ENCODE measurements around the gene TRIM16. TPM values are rescaled to one million over a fixed set of nuclear protein-coding genes. Genes with fewer than 3 reads are reported as not detected.
"Not testable (repeated sequence)": the region's sequence is repeated elsewhere in the genome, so short reads cannot be mapped to it uniquely, and the experiment has no call there.

Gene TRIM16
- total and polyA plus RNA-seq, 9 of the 15 experiments (the other 6 are each of a cell fraction or from before 2014, with no cell fraction given): 3.5 to 9.2 (median 8.2) TPM

- TF ChIP-seq, protein P1, sequence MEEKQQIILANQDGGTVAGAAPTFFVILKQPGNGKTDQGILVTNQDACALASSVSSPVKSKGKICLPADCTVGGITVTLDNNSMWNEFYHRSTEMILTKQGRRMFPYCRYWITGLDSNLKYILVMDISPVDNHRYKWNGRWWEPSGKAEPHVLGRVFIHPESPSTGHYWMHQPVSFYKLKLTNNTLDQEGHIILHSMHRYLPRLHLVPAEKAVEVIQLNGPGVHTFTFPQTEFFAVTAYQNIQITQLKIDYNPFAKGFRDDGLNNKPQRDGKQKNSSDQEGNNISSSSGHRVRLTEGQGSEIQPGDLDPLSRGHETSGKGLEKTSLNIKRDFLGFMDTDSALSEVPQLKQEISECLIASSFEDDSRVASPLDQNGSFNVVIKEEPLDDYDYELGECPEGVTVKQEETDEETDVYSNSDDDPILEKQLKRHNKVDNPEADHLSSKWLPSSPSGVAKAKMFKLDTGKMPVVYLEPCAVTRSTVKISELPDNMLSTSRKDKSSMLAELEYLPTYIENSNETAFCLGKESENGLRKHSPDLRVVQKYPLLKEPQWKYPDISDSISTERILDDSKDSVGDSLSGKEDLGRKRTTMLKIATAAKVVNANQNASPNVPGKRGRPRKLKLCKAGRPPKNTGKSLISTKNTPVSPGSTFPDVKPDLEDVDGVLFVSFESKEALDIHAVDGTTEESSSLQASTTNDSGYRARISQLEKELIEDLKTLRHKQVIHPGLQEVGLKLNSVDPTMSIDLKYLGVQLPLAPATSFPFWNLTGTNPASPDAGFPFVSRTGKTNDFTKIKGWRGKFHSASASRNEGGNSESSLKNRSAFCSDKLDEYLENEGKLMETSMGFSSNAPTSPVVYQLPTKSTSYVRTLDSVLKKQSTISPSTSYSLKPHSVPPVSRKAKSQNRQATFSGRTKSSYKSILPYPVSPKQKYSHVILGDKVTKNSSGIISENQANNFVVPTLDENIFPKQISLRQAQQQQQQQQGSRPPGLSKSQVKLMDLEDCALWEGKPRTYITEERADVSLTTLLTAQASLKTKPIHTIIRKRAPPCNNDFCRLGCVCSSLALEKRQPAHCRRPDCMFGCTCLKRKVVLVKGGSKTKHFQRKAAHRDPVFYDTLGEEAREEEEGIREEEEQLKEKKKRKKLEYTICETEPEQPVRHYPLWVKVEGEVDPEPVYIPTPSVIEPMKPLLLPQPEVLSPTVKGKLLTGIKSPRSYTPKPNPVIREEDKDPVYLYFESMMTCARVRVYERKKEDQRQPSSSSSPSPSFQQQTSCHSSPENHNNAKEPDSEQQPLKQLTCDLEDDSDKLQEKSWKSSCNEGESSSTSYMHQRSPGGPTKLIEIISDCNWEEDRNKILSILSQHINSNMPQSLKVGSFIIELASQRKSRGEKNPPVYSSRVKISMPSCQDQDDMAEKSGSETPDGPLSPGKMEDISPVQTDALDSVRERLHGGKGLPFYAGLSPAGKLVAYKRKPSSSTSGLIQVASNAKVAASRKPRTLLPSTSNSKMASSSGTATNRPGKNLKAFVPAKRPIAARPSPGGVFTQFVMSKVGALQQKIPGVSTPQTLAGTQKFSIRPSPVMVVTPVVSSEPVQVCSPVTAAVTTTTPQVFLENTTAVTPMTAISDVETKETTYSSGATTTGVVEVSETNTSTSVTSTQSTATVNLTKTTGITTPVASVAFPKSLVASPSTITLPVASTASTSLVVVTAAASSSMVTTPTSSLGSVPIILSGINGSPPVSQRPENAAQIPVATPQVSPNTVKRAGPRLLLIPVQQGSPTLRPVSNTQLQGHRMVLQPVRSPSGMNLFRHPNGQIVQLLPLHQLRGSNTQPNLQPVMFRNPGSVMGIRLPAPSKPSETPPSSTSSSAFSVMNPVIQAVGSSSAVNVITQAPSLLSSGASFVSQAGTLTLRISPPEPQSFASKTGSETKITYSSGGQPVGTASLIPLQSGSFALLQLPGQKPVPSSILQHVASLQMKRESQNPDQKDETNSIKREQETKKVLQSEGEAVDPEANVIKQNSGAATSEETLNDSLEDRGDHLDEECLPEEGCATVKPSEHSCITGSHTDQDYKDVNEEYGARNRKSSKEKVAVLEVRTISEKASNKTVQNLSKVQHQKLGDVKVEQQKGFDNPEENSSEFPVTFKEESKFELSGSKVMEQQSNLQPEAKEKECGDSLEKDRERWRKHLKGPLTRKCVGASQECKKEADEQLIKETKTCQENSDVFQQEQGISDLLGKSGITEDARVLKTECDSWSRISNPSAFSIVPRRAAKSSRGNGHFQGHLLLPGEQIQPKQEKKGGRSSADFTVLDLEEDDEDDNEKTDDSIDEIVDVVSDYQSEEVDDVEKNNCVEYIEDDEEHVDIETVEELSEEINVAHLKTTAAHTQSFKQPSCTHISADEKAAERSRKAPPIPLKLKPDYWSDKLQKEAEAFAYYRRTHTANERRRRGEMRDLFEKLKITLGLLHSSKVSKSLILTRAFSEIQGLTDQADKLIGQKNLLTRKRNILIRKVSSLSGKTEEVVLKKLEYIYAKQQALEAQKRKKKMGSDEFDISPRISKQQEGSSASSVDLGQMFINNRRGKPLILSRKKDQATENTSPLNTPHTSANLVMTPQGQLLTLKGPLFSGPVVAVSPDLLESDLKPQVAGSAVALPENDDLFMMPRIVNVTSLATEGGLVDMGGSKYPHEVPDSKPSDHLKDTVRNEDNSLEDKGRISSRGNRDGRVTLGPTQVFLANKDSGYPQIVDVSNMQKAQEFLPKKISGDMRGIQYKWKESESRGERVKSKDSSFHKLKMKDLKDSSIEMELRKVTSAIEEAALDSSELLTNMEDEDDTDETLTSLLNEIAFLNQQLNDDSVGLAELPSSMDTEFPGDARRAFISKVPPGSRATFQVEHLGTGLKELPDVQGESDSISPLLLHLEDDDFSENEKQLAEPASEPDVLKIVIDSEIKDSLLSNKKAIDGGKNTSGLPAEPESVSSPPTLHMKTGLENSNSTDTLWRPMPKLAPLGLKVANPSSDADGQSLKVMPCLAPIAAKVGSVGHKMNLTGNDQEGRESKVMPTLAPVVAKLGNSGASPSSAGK (IDR thresholded peaks at IDR 0.05): peak; percentile 22; the same call in 1 of the 2 replicates
- TF ChIP-seq CREM (IDR thresholded peaks at IDR 0.05; ENCODE audit: low read depth): peak; percentile 53; the same call in 1 of the 2 replicates
- peak; percentile 36; the same call in 1 of the 2 replicates for TF ChIP-seq USF1 (CRISPR knock-in tag; IDR thresholded peaks at IDR 0.05)
Observed at GRCh38 chr17:15699413-15699924, 15.4 kb upstream of the TRIM16 start, which contains the start of gene ZNF286A (continued).

DNA sequence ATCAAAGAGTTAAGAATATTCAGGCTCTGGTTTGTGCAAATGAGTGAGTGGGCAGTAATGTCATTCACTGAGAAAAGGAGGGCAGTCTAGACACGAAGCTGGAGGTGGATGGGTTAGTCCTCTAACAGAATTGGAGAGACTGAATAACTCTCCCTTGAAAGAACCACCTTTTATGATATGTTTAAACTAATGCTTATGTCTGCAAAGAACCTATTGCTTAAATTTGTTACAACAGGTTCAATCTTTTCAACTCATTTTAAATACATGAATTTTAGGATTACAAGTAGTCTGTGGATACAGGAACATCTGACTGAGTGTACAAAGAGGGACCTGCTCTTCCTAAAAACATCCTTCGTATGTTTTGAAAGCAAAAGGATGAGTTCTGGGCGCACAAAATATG is 14.9 kb upstream of the TRIM16 start:
- peak overlapping the region; percentile 81 for H2AFZ ChIP-seq (ENCODE audit: low read depth, low read length)
- H3K9ac ChIP-seq (ENCODE audit: insufficient read depth in 1 of 2, low read depth in 2 of 2, low read length in 2 of 2): peak overlapping the region in 1 of 2 experiments; percentile 20; a peak in 2 of 4 replicates
- peak overlapping the region; percentile 47 for H3K4me3 ChIP-seq
- H4K20me1 ChIP-seq (replicated peaks; ENCODE audit: control insufficient read depth, insufficient read depth, low read length); H3K36me3 ChIP-seq (ENCODE audit: control insufficient read depth, insufficient read depth, low read length); H3K9me1 ChIP-seq (ENCODE audit: control insufficient read depth, insufficient read depth, low read length); FAIRE-seq; H3K9me3 ChIP-seq (replicated peaks; ENCODE audit: control insufficient read depth, insufficient read depth, low read depth, low read length); H3K4me1 ChIP-seq (replicated peaks in 1 of 2; ENCODE audit: control insufficient read depth in 2 of 2, insufficient read depth in 2 of 2, low read length in 2 of 2); H3K27me3 ChIP-seq (ENCODE audit: control insufficient read depth in 2 of 2, insufficient read depth in 2 of 2, low read length in 2 of 2); in situ Hi-C loops (cut with MboI); BruUV-seq (replicated peaks); CTCF ChIA-PET (ENCODE audit: low intra/inter-chr PET ratio); H3K79me2 ChIP-seq (ENCODE audit: control insufficient read depth, insufficient read depth, low read length); intact Hi-C loops (cut with micrococcal nuclease); DNase-seq (ENCODE audit: extremely low read depth in 1 of 4, low spot score in 3 of 4); H3K27ac ChIP-seq (ENCODE audit: extremely low read depth, low read depth, low read length): not testable (repeated sequence)
- H3K4me2 ChIP-seq (ENCODE audit: insufficient read depth, low read length): peak overlapping the region; percentile 49
- POLR2A ChIA-PET: interaction anchor here (1.2 kb wide), 1 partner anchor 139 kb away, joined by 3 read pairs; no protein-coding TSS in a partner anchor
- no CpG with 5 or more reads among the region's 3 CpGs for WGBS (ENCODE audit: insufficient coverage, low coverage, missing lambda C conversion rate)
- ATAC-seq: peak; percentile 10

All from K562 (cell line).